CD8-positive, alpha-beta memory T cell (primary cell): ENCODE results near the gene NKD2. TPM values are rescaled to one million over a fixed set of nuclear protein-coding genes. Genes with fewer than 3 reads are reported as not detected.

Experiments
- CTCF ChIA-PET: fragments of 350-600 bp; sonication (Branson Sonifier 250); formaldehyde crosslinking; loops from one replicate; lab custom pipeline; 2021; ENCODE audit warnings: antibody characterized with exemption; lab: Charles Lee
- POLR2A ChIA-PET: fragments of 350-600 bp; sonication (Branson Sonifier 250); formaldehyde crosslinking; loops from one replicate; lab custom pipeline; 2021; ENCODE audit warnings: antibody characterized with exemption; lab: Charles Lee
- DNase-seq, 5 donors: peaks; one replicate each; pipeline versions ENCODE4 v3.0.0 to v3.0.0-alpha.2; 2020 to 2022; ENCODE audit warnings: mixed read lengths in 1 of 5
- H3K27ac ChIP-seq: one replicate; pipeline ENCODE4 v1.7.0; 2013; ENCODE audit warnings: low read depth, mild to moderate bottlenecking, low read length, moderate library complexity
- H3K27me3 ChIP-seq: 2 replicates; pipeline ENCODE4 v1.7.0; 2013; ENCODE audit warnings: low read length, mild to moderate bottlenecking; ENCODE audit not compliant: insufficient read depth, poor library complexity, severe bottlenecking
- H3K36me3 ChIP-seq: 2 replicates; pipeline ENCODE4 v1.7.0; 2013; ENCODE audit warnings: mild to moderate bottlenecking, low read length, moderate library complexity; ENCODE audit not compliant: insufficient read depth
- H3K4me1 ChIP-seq: 2 replicates; pipeline ENCODE4 v1.7.0; 2013; ENCODE audit warnings: mild to moderate bottlenecking, low read length, moderate library complexity; ENCODE audit not compliant: insufficient read depth
- H3K4me3 ChIP-seq: 2 replicates; pipeline ENCODE4 v1.7.0; 2013; ENCODE audit warnings: mild to moderate bottlenecking, low read length
- H3K9me3 ChIP-seq: 2 replicates; pipeline ENCODE4 v1.7.0; 2013; ENCODE audit warnings: mild to moderate bottlenecking, low read length
- H3K27ac Mint-ChIP-seq, 8 donors: one replicate each; pipeline ENCODE4 v1.8.0; 2020 to 2021; ENCODE audit warnings: mixed read lengths in 8 of 8, mild to moderate bottlenecking in 6 of 8, inconsistent platforms in 3 of 8, moderate library complexity in 3 of 8
- H3K27me3 Mint-ChIP-seq, 2 donors: one replicate each; pipeline ENCODE4 v1.8.0; 2020 to 2021; ENCODE audit warnings: mixed read lengths in 2 of 2, mild to moderate bottlenecking in 1 of 2, moderate library complexity in 1 of 2
- H3K36me3 Mint-ChIP-seq, 3 donors: one replicate each; pipeline ENCODE4 v1.8.0; 2020 to 2021; ENCODE audit warnings: mixed read lengths in 3 of 3, inconsistent platforms in 1 of 3, mild to moderate bottlenecking in 1 of 3
- H3K4me1 Mint-ChIP-seq, 3 donors: one replicate each; pipeline ENCODE4 v1.8.0; 2020 to 2021; ENCODE audit warnings: mixed read lengths in 3 of 3, inconsistent platforms in 1 of 3, mild to moderate bottlenecking in 1 of 3
- H3K4me3 Mint-ChIP-seq, 7 donors: one replicate each; pipeline ENCODE4 v1.8.0; 2020 to 2021; ENCODE audit warnings: mixed read lengths in 7 of 7, mild to moderate bottlenecking in 6 of 7, moderate library complexity in 4 of 7, inconsistent platforms in 2 of 7
- H3K9me3 Mint-ChIP-seq, 5 donors: one replicate each; pipeline ENCODE4 v1.8.0; 2020 to 2022; ENCODE audit warnings: mixed read lengths in 5 of 5, mild to moderate bottlenecking in 3 of 5, moderate library complexity in 2 of 5, inconsistent platforms in 1 of 5
- polyA plus RNA-seq: library from polyadenylated mRNA; unstranded; fragments of 300-500 nt; fragmentation: Illumina TruSeq; gene quantifications from one replicate; pipeline ENCODE4 v1.2.3, GENCODE V29; 2021
- total RNA-seq, 2 experiments: library from RNA; stranded (reverse); gene quantifications; one replicate each; pipeline ENCODE4 v1.2.3, GENCODE V29; 2021

The NKD2 gene
- total and polyA plus RNA-seq, 3 experiments from 2014 or later: 0.20 to 0.48 TPM; not detected in 1

DNA sequence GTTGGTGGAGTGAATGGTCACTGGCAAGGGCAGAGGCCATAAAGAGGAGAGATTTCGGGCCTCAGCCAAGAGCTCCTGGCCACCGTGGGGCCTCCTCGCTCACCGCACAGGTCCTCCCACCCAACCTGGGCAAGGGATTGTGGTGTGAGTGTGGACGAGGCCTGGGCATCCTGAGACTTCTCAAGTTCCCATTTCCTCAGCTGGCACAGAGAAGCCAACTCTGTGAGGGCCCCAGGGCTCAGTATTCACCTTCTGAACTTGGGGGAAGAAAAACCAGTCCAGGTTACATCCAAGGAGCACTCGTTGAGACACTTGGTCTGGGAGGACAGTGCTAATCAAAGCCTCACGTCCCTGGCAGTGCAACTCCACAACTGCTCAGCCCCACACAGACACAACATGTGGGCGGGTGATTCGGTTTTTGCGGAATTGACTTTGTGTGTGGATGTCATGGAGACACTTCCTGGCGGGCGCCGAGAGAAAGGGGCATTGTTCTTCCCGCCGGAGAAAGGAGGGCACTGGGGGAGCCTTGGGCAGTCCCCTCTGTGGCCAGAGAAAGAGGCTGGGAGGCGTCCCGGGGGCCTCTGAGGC, 28.5 kb upstream of the NKD2 start:
- peaks cover 8 to 25% of the 10 kb centered on the region in 2 donors for H3K27me3 Mint-ChIP-seq
- ChIA-PET POLR2A (no interaction called here), CTCF (no interaction called here)
- Histone ChIP-seq H3K27ac (no peak overlapping the region), H3K9me3 (no peaks in the 10 kb centered on the region), H3K4me1 (peaks cover 6% of the 10 kb centered on the region), H3K36me3 (no peaks in the 10 kb centered on the region), H3K4me3 (no peak overlapping the region), H3K27me3 (no peaks in the 10 kb centered on the region)
- no peak overlapping the region for H3K4me3 Mint-ChIP-seq
- no peak for DNase-seq
- peaks cover 0 to 3% (median 0%) of the 10 kb centered on the region in 3 donors for H3K36me3 Mint-ChIP-seq
- H3K4me1 Mint-ChIP-seq: no peaks in the 10 kb centered on the region
- H3K27ac Mint-ChIP-seq: no peak overlapping the region
- peaks cover 0 to 12% (median 2%) of the 10 kb centered on the region in 5 donors for H3K9me3 Mint-ChIP-seq

DNA sequence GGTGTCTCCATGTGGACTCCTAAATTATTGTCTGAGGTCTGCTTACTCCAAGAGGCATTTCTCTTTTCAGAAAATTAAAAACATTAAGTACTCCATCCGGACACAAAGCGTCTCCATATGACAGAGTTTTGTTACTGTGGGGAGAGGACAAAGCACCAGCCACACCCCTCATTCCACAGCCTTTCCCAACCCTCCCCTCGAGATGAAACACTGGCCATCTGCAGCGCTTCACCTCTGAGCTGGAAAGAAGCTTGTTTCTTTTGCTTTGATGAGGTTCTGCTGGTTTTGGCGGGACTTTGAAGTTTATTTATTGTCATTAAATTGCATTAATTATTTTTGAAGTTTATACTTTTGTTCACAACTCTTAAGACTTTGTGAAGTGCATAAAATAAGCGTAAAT, 27.6 kb upstream of the NKD2 start:
- Mint-ChIP-seq H3K27me3 (peaks cover 8 to 29% of the 10 kb centered on the region in 2 donors), H3K4me1 (no peaks in the 10 kb centered on the region), H3K4me3 (no peak overlapping the region), H3K9me3 (peaks cover 0 to 12% (median 2%) of the 10 kb centered on the region in 5 donors), H3K36me3 (peaks cover 0 to 3% (median 0%) of the 10 kb centered on the region in 3 donors), H3K27ac (no peak overlapping the region)
- peaks cover 6% of the 10 kb centered on the region for H3K4me1 ChIP-seq
- no peaks in the 10 kb centered on the region for H3K9me3 ChIP-seq
- H3K4me3 ChIP-seq: no peak overlapping the region
- CTCF ChIA-PET: no interaction called here
- H3K27ac ChIP-seq: no peak overlapping the region
- no peaks in the 10 kb centered on the region for H3K36me3 ChIP-seq
- POLR2A ChIA-PET: no interaction called here
- DNase-seq: no peak
- no peaks in the 10 kb centered on the region for H3K27me3 ChIP-seq

DNA sequence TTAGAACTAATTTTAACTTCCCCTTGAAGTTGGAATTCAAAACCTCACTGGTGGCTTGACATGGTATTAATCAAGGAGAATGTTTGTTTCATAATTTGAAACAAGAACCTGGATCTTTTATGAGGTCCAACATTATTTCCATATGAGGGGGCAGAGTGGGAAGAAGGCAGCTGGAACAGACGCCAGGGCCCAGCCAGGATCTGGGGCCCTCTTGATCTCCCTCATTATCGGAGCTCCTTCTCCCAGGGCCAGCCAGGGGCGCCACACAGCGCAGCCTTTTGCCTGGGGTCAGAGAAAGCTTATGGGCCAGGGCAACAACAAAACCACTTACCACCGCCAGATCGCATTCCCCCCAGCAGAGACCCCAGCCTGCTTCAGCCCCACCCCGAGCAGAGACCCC, 27.1 kb upstream of the NKD2 start:
- H3K27me3 Mint-ChIP-seq: peaks cover 9 to 29% of the 10 kb centered on the region in 2 donors
- Histone ChIP-seq H3K27me3 (no peaks in the 10 kb centered on the region), H3K4me1 (peaks cover 6% of the 10 kb centered on the region), H3K27ac (no peak overlapping the region), H3K36me3 (no peaks in the 10 kb centered on the region), H3K9me3 (no peaks in the 10 kb centered on the region), H3K4me3 (no peak overlapping the region)
- no peaks in the 10 kb centered on the region for H3K4me1 Mint-ChIP-seq
- H3K9me3 Mint-ChIP-seq: peaks cover 0 to 13% (median 2%) of the 10 kb centered on the region in 5 donors
- POLR2A ChIA-PET: no interaction called here
- H3K27ac Mint-ChIP-seq: no peak overlapping the region
- H3K36me3 Mint-ChIP-seq: peaks cover 0 to 3% (median 0%) of the 10 kb centered on the region in 3 donors
- CTCF ChIA-PET: no interaction called here
- H3K4me3 Mint-ChIP-seq: no peak overlapping the region
- DNase-seq: no peak

DNA sequence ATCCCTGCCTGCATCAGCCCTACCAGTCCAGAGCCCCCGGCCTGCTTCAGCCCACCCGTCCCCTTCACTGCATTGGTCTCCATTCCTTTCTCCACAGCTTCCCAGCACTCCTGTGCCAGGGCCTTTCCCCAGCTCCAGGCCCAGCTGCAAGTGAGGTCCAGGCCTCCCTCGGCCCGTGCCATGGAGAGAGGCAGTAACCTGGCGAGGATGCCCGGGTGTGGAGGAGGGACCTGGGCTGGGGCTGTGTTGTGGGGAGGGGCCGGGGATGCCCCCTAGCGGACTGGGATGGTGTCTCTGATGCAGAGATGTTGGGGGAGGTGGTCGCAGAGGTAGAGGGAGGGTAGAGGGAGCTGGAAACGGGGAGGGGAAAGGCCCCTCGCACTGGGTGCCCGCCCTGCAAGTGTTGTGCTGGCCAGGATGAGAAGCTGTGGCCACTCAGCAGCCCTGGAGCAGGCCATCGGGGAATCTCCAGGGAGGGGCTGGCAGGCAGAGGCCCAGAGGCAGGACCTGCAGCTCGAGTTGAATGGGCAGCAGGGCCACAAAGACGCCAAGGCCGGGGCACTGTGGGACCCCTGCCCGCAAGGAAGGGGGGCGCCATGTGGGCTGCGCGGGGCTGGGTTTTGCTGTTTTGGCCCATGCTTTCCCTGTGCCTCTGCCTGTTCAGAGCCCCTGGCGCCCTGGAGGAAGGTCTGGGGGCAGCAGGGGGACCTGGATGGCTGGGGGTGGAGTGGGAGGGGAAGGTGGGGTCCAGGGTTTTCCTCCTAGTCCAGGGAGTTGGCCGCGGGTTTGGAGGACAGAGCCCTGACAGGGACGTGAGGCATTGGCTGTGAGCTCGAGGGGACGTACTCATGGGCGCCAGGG, 26.0 kb upstream of the NKD2 start:
- H3K4me1 ChIP-seq: peaks cover 6% of the 10 kb centered on the region
- Mint-ChIP-seq H3K36me3 (peaks cover 0 to 3% (median 0%) of the 10 kb centered on the region in 3 donors), H3K27me3 (peaks cover 16 to 36% of the 10 kb centered on the region in 2 donors), H3K27ac (no peak overlapping the region), H3K4me3 (no peak overlapping the region), H3K9me3 (peaks cover 0 to 16% (median 5%) of the 10 kb centered on the region in 5 donors), H3K4me1 (no peaks in the 10 kb centered on the region)
- H3K27ac ChIP-seq: no peak overlapping the region
- no peaks in the 10 kb centered on the region for H3K36me3 ChIP-seq
- H3K27me3 ChIP-seq: no peaks in the 10 kb centered on the region
- DNase-seq: no peak
- ChIA-PET POLR2A (no interaction called here), CTCF (interaction anchor here (1.4 kb wide), 1 partner anchor 158 kb away, joined by 3 read pairs; no protein-coding TSS in a partner anchor)
- no peak overlapping the region for H3K4me3 ChIP-seq
- no peaks in the 10 kb centered on the region for H3K9me3 ChIP-seq

DNA sequence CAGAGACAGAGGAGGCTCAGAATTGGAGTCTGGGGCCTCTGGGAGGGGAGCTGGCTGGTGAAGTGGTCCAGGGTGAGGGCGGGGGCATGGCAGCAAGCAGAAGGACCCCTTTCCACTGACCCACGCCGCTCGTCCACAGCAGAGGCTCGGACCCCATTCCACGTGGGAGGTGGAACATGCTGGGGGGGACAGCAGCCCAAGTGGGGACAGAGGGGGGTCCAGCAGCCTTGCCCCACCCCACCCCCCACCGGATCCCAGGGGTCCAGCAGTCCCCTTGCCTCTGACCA, 25.4 kb upstream of the NKD2 start:
- Mint-ChIP-seq H3K4me1 (no peaks in the 10 kb centered on the region), H3K36me3 (peaks cover 0 to 3% (median 0%) of the 10 kb centered on the region in 3 donors), H3K27ac (no peak overlapping the region), H3K4me3 (no peak overlapping the region), H3K27me3 (peaks cover 18 to 35% of the 10 kb centered on the region in 2 donors), H3K9me3 (peaks cover 0 to 19% (median 7%) of the 10 kb centered on the region in 5 donors)
- ChIA-PET CTCF (interaction anchor here (1.4 kb wide), 1 partner anchor 157 kb away, joined by 3 read pairs; no protein-coding TSS in a partner anchor), POLR2A (no interaction called here)
- no peak for DNase-seq
- no peaks in the 10 kb centered on the region for H3K27me3 ChIP-seq
- H3K27ac ChIP-seq: no peak overlapping the region
- no peaks in the 10 kb centered on the region for H3K36me3 ChIP-seq
- no peak overlapping the region for H3K4me3 ChIP-seq
- H3K4me1 ChIP-seq: peaks cover 6% of the 10 kb centered on the region
- no peaks in the 10 kb centered on the region for H3K9me3 ChIP-seq

DNA sequence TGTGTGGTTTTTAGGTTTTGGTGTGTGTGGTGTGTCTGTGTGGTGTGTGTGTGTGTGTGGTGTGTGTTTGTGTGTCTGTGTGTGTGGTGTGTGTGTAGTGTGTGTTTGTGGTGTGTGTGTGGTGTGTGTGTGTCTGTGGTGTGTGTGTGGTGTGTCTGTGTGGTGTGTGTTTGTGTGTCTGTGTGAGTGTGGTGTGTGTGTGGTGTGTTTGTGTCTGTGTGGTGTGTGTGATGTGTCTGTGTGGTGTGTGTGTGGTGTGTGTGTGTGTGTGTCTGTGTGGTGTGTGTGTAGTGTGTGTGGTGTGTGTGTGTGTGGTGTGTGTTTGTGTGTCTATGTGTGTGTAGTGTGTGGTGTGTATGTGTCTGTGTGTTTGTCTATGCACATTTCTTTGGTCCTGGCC, 25.0 kb upstream of the NKD2 start:
- H3K9me3 ChIP-seq: no peaks in the 10 kb centered on the region
- H3K27ac Mint-ChIP-seq: peak overlapping the region in 1 of 8 donors; percentile 88
- no peaks in the 10 kb centered on the region for H3K4me1 Mint-ChIP-seq
- DNase-seq: no peak
- H3K36me3 Mint-ChIP-seq: peaks cover 0 to 3% (median 0%) of the 10 kb centered on the region in 3 donors
- H3K27me3 Mint-ChIP-seq: peaks cover 16 to 37% of the 10 kb centered on the region in 2 donors
- POLR2A ChIA-PET: no interaction called here
- no peak overlapping the region for H3K4me3 ChIP-seq
- CTCF ChIA-PET: interaction anchor here (1.4 kb wide), 1 partner anchor 157 kb away, joined by 3 read pairs; no protein-coding TSS in a partner anchor
- H3K9me3 Mint-ChIP-seq: peaks cover 0 to 19% (median 9%) of the 10 kb centered on the region in 5 donors
- no peak overlapping the region for H3K27ac ChIP-seq
- peaks cover 6% of the 10 kb centered on the region for H3K4me1 ChIP-seq
- H3K4me3 Mint-ChIP-seq: no peak overlapping the region
- H3K27me3 ChIP-seq: no peaks in the 10 kb centered on the region
- no peaks in the 10 kb centered on the region for H3K36me3 ChIP-seq

DNA sequence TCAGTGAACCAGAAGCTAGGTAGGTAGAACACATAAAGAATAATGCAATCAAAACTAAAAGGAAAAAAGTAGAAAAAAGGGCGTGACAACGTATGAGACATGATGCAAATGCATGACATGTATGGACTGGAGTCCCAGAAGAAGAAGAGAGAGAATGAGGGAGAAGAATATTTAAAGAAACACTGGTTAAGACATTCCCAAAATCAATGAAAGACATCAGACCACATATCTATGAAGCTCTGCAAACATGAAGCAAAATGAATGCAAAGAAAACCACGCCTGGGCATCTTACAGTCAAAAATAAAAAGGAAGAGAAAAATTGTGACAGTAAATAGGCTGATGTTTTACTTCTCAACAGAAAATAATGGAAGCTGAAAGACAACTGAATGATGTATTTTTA, 23.8 kb upstream of the NKD2 start:
- no peaks in the 10 kb centered on the region for H3K4me1 Mint-ChIP-seq
- Histone ChIP-seq H3K36me3 (no peaks in the 10 kb centered on the region), H3K4me3 (no peak overlapping the region), H3K27me3 (no peaks in the 10 kb centered on the region), H3K4me1 (peaks cover 6% of the 10 kb centered on the region), H3K9me3 (no peaks in the 10 kb centered on the region), H3K27ac (no peak overlapping the region)
- H3K27ac Mint-ChIP-seq: no peak overlapping the region
- DNase-seq: no peak
- no peak overlapping the region for H3K4me3 Mint-ChIP-seq
- ChIA-PET POLR2A (no interaction called here), CTCF (no interaction called here)
- H3K36me3 Mint-ChIP-seq: peaks cover 0 to 3% (median 0%) of the 10 kb centered on the region in 3 donors
- peaks cover 18 to 40% of the 10 kb centered on the region in 2 donors for H3K27me3 Mint-ChIP-seq
- H3K9me3 Mint-ChIP-seq: peaks cover 0 to 20% (median 9%) of the 10 kb centered on the region in 5 donors

DNA sequence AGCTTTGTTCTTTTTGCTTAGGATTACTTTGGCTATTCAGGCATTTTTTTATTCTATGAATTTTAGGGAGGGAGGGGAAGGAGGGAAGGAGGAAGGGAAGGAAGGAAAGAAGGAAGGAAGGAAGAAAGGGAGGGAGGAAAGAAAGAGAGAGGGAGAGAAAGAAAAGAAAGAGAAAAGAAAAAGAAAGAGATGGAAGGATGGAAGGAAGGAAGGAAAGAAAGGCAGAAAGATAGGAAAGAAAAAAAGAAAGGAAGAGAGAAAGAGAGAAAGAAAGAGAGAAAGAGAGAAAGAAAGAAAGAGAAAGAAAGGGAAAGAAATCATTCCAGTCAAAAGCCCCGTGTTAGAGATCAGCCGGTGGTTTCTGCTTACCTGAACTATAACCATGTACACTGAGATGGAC, 20.8 kb upstream of the NKD2 start:
- Mint-ChIP-seq H3K36me3 (peaks cover 0 to 3% (median 0%) of the 10 kb centered on the region in 3 donors), H3K9me3 (peaks cover 0 to 20% (median 9%) of the 10 kb centered on the region in 5 donors), H3K4me3 (no peak overlapping the region), H3K27ac (no peak overlapping the region), H3K27me3 (peaks cover 32 to 50% of the 10 kb centered on the region in 2 donors), H3K4me1 (no peaks in the 10 kb centered on the region)
- no peak overlapping the region for H3K4me3 ChIP-seq
- H3K9me3 ChIP-seq: no peaks in the 10 kb centered on the region
- no peak overlapping the region for H3K27ac ChIP-seq
- H3K4me1 ChIP-seq: peaks cover 6% of the 10 kb centered on the region
- H3K27me3 ChIP-seq: no peaks in the 10 kb centered on the region
- DNase-seq: no peak
- ChIA-PET POLR2A (no interaction called here), CTCF (no interaction called here)
- H3K36me3 ChIP-seq: no peaks in the 10 kb centered on the region
